ENCODE data around the gene MLLT10. TPM values are rescaled to one million over a fixed set of nuclear protein-coding genes. Genes with fewer than 3 reads are reported as not detected.

The MLLT10 gene
- total and polyA plus RNA-seq, 2 of the 8 experiments (the other 6 are each of a cell fraction or from before 2014, with no cell fraction given) = 53.1 to 62.1 TPM

DNA sequence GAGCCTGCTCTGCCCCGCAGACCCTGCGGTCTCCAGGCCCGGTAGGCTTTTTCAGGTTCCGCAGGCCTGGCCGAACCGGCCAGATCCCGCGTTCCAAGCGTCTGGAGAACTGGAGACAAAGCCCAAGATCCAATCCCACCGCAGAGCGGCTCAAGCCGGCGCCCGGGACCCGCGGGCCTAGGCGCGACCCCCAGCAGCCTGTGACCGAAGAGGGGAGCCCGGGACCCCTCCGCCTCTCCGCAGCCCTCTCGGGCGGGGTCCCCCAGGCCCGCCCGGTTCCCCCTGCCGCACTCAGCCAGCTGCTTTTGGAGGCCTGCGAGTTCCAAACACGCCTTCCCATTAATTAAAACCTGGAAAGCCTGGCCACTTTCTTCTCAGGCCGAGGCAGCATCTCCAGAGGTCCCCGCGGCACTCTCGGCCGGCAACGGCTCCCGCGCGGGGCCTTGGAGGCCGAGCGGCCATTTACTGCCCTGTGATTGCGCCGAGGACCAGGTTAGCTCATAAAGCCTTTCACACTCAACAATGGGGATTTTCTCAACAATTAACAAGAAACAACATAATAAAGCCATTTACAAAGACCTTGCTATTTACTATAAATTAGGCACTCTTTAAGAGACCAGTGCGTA lies 25.2 kb upstream of the MLLT10 start (continued):
- TF ChIP-seq, protein P1, sequence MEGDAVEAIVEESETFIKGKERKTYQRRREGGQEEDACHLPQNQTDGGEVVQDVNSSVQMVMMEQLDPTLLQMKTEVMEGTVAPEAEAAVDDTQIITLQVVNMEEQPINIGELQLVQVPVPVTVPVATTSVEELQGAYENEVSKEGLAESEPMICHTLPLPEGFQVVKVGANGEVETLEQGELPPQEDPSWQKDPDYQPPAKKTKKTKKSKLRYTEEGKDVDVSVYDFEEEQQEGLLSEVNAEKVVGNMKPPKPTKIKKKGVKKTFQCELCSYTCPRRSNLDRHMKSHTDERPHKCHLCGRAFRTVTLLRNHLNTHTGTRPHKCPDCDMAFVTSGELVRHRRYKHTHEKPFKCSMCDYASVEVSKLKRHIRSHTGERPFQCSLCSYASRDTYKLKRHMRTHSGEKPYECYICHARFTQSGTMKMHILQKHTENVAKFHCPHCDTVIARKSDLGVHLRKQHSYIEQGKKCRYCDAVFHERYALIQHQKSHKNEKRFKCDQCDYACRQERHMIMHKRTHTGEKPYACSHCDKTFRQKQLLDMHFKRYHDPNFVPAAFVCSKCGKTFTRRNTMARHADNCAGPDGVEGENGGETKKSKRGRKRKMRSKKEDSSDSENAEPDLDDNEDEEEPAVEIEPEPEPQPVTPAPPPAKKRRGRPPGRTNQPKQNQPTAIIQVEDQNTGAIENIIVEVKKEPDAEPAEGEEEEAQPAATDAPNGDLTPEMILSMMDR (IDR thresholded peaks at IDR 0.05; ENCODE audit: control extremely low read depth in 1 of 3, insufficient read depth in 1 of 3, low read depth in 1 of 3, low read length in 3 of 3) = no peak
- peak; percentile 94; the same call in 1 of the 2 replicates for TF ChIP-seq RBBP5 (IDR thresholded peaks at IDR 0.05; ENCODE audit: borderline replicate concordance, low read depth, low read length)
- TF ChIP-seq RFX5 (IDR thresholded peaks at IDR 0.05; ENCODE audit: borderline replicate concordance, low read depth, low read length) = no peak
- no peak for TF ChIP-seq TEAD4 (IDR thresholded peaks at IDR 0.05; ENCODE audit: low read depth, low read length)
- no peak for TF ChIP-seq CHD1 (IDR thresholded peaks at IDR 0.05; ENCODE audit: low read depth, low read length)
- TF ChIP-seq CBX8 (IDR thresholded peaks at IDR 0.05; ENCODE audit: borderline replicate concordance, low read depth, low read length) = no peak
- TF ChIP-seq POLR2AphosphoS5 (IDR thresholded peaks at IDR 0.05; ENCODE audit: low read depth, low read length) = 0 out of 2 replicates have a peak, but pooled peaks have one; percentile 30
- no peak for TF ChIP-seq SP4 (IDR thresholded peaks at IDR 0.05; ENCODE audit: low read length)
- TF ChIP-seq, protein P2, sequence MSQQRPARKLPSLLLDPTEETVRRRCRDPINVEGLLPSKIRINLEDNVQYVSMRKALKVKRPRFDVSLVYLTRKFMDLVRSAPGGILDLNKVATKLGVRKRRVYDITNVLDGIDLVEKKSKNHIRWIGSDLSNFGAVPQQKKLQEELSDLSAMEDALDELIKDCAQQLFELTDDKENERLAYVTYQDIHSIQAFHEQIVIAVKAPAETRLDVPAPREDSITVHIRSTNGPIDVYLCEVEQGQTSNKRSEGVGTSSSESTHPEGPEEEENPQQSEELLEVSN (IDR thresholded peaks at IDR 0.05) = no peak
